SK-N-MC (cell line): ENCODE results near the gene CHD1L.
"Not testable (repeated sequence)": the region's sequence is repeated elsewhere in the genome, so short reads cannot be mapped to it uniquely, and the experiment has no call there.

ENCODE experiments used
- DNase-seq: peaks from one replicate; pipeline ENCODE4 v3.0.0-alpha.2; 2011; ENCODE audit warnings: low read depth, low spot score
- H3K27ac ChIP-seq: fragments of 200-600 bp; sonication (generic); 2 replicates; pipeline ENCODE4 v1.5.1; 2016; ENCODE audit warnings: mixed run types
- H3K36me3 ChIP-seq: fragments of 200-600 bp; sonication (generic); 2 replicates; pipeline ENCODE4 v1.6.1; 2017; ENCODE audit warnings: antibody characterized with exemption, low read length, mixed read lengths; ENCODE audit not compliant: insufficient read depth
- H3K4me3 ChIP-seq: fragments of 200-600 bp; sonication (generic); 2 replicates; pipeline ENCODE4 v1.5.1; 2016
- H3K9ac ChIP-seq: fragments of 200-600 bp; sonication (generic); 2 replicates; pipeline ENCODE4 v1.8.0; 2017; ENCODE audit warnings: mixed run types, mixed read lengths; ENCODE audit not compliant: insufficient read length
- H3K9me3 ChIP-seq: fragments of 200-600 bp; sonication (generic); 2 replicates; pipeline ENCODE4 v1.6.1; 2017; ENCODE audit warnings: low read depth, mild to moderate bottlenecking, antibody characterized with exemption, low read length, moderate library complexity, mixed read lengths
- EZH2 ChIP-seq: fragments of 200-600 bp; sonication (generic); IDR thresholded peaks from one replicate; pipeline ENCODE4 v1.6.1; 2017; ENCODE audit warnings: antibody characterized with exemption
- FOXP2 ChIP-seq: optimal IDR thresholded peaks from 2 replicates; pipeline ENCODE3; 2011; ENCODE audit warnings: mild to moderate bottlenecking, moderate library complexity; ENCODE audit not compliant: insufficient read depth; ENCODE audit errors: extremely low read length, control extremely low read depth
- POLR2AphosphoS5 ChIP-seq: IDR thresholded peaks from 2 replicates; pipeline ENCODE4 v1.6.1; 2012; ENCODE audit warnings: mild to moderate bottlenecking, low read depth, low read length, borderline replicate concordance

CHD1L gene

GRCh38 chr1:147316968-147317367 is 74.5 kb downstream of the CHD1L start:
- Histone ChIP-seq H3K4me3 (no peak overlapping the region), H3K9me3 (no peaks in the 10 kb centered on the region), H3K27ac (no peak overlapping the region), H3K36me3 (no peaks in the 10 kb centered on the region), H3K9ac (no peak overlapping the region)
- TF ChIP-seq FOXP2 (no peak), EZH2 (no peak), POLR2AphosphoS5 (no peak)
- DNase-seq, result no peak

- not testable (repeated sequence) for H3K9ac ChIP-seq, DNase-seq, H3K27ac ChIP-seq, H3K9me3 ChIP-seq, H3K4me3 ChIP-seq, H3K36me3 ChIP-seq
These were observed 84.6 kb downstream of the CHD1L start for GRCh38 chr1:147326933-147327687.

- H3K36me3 ChIP-seq, result no peaks in the 10 kb centered on the region
These were observed 91.8 kb downstream of the CHD1L start for GRCh38 chr1:147334292-147334691.

GRCh38 chr1:147336291-147336690 is 93.8 kb downstream of the CHD1L start:
- no peak overlapping the region for H3K27ac ChIP-seq
- TF ChIP-seq POLR2AphosphoS5 (no peak), EZH2 (no peak)
- H3K36me3 ChIP-seq, result no peaks in the 10 kb centered on the region
- DNase-seq, result no peak
- no peak overlapping the region for H3K9ac ChIP-seq
- no peak overlapping the region for H3K4me3 ChIP-seq
- H3K9me3 ChIP-seq, result no peaks in the 10 kb centered on the region

More at GRCh38 chr1:147334292-147334691, 91.8 kb downstream of the CHD1L start:
- no peak for DNase-seq
- Histone ChIP-seq H3K9ac (no peak overlapping the region), H3K4me3 (no peak overlapping the region), H3K9me3 (no peaks in the 10 kb centered on the region), H3K27ac (no peak overlapping the region)
- no peak for TF ChIP-seq POLR2AphosphoS5
- TF ChIP-seq FOXP2, result no peak
- no peak for TF ChIP-seq EZH2

- no peak overlapping the region for H3K4me3 ChIP-seq
- no peak for DNase-seq
- no peak for TF ChIP-seq EZH2
- TF ChIP-seq POLR2AphosphoS5, result no peak
- no peak for TF ChIP-seq FOXP2
- no peak overlapping the region for H3K9ac ChIP-seq
- H3K36me3 ChIP-seq, result no peaks in the 10 kb centered on the region
- no peaks in the 10 kb centered on the region for H3K9me3 ChIP-seq
- H3K27ac ChIP-seq, result no peak overlapping the region
These were observed 94.7 kb downstream of the CHD1L start for GRCh38 chr1:147337040-147337630.

- no peaks in the 10 kb centered on the region for H3K36me3 ChIP-seq
- TF ChIP-seq EZH2 (no peak), FOXP2 (no peak), POLR2AphosphoS5 (no peak)
- no peak overlapping the region for H3K27ac ChIP-seq
- H3K9me3 ChIP-seq, result no peaks in the 10 kb centered on the region
- no peak overlapping the region for H3K9ac ChIP-seq
- H3K4me3 ChIP-seq, result no peak overlapping the region
- DNase-seq, result no peak
These were observed 96.1 kb downstream of the CHD1L start for GRCh38 chr1:147338571-147338970.

- no peak overlapping the region for H3K9ac ChIP-seq
- H3K4me3 ChIP-seq, result no peak overlapping the region
- no peaks in the 10 kb centered on the region for H3K9me3 ChIP-seq
- no peak overlapping the region for H3K27ac ChIP-seq
- TF ChIP-seq EZH2 (no peak), FOXP2 (no peak), POLR2AphosphoS5 (no peak)
- no peaks in the 10 kb centered on the region for H3K36me3 ChIP-seq
- DNase-seq, result no peak
These were observed 98.8 kb downstream of the CHD1L start for GRCh38 chr1:147341246-147341645.
